Esophagus muscularis mucosa (tissue), 4 donors: Measurements from ENCODE around the gene CFAP70. TPM values are rescaled to one million over a fixed set of nuclear protein-coding genes. Genes with fewer than 3 reads are reported as not detected.

Source experiments
- DNase-seq: peaks from one replicate; pipeline ENCODE4 v3.0.0-alpha.2; 2017; ENCODE audit errors: extremely low spot score
- H3K27ac ChIP-seq, 4 donors: fragments of 200-600 bp; sonication (generic); replicated peaks in 1 of 4; 1 replicate in 3 of 4; 2 replicates in 1 of 4; pipeline ENCODE4 v1.5.1; 2016 to 2019; ENCODE audit warnings: mild to moderate bottlenecking in 1 of 4
- H3K27me3 ChIP-seq, 4 donors: fragments of 200-600 bp; sonication (generic); one replicate each; pipeline versions ENCODE4 v1.5.1 to v1.6.0; 2016 to 2019
- H3K36me3 ChIP-seq, 4 donors: fragments of 200-600 bp; sonication (generic); one replicate each; pipeline ENCODE4 v1.5.1; 2016 to 2019
- H3K4me1 ChIP-seq, 4 donors: fragments of 200-600 bp; sonication (generic); one replicate each; pipeline ENCODE4 v1.5.1; 2016 to 2019
- H3K4me3 ChIP-seq, 4 donors: fragments of 200-600 bp; sonication (generic); 1 replicate in 2 of 4; 2 replicates in 2 of 4; pipeline ENCODE4 v1.5.1; 2016 to 2019; ENCODE audit warnings: mild to moderate bottlenecking in 4 of 4, moderate library complexity in 1 of 4
- H3K9me3 ChIP-seq, 4 donors: fragments of 200-600 bp; sonication (generic); 1 replicate in 3 of 4; 2 replicates in 1 of 4; pipeline ENCODE4 v1.5.1; 2016 to 2019
- EP300 ChIP-seq: sonication (generic); formaldehyde crosslinking; IDR thresholded peaks from one replicate; pipeline ENCODE4 v1.6.1; 2017; ENCODE audit warnings: antibody characterized with exemption
- POLR2A ChIP-seq: fragments of 450-650 bp; IDR thresholded peaks from one replicate; pipeline ENCODE4 v1.6.1; 2017; ENCODE audit warnings: antibody characterized with exemption, moderate library complexity, mild to moderate bottlenecking, low read depth
- POLR2AphosphoS5 ChIP-seq, 2 donors: sonication (generic); formaldehyde crosslinking; IDR thresholded peaks; one replicate each; pipeline ENCODE4 v1.6.1; 2017; ENCODE audit warnings: antibody characterized with exemption in 2 of 2
- WGBS: methylation state at CpG from one replicate; pipeline ENCODE4 v1.1.5; 2018; 5-methylcytosine and 5-hydroxymethylcytosine counted together
- intact Hi-C: fragments of 100-400 bp; cut with DNase I; formaldehyde crosslinking; loops from one replicate; pipeline ENCODE4 v1.15.1; 2023
- small RNA-seq, 3 donors: library from RNA; depleted of rRNA; stranded (forward); fragments of <200 nt; gene quantifications; one replicate each; pipeline ENCODE3, GENCODE V24; 2016
- total RNA-seq, 4 donors: library from RNA; depleted of rRNA; stranded (reverse); fragments of >200 nt; gene quantifications; one replicate each; pipeline versions ENCODE4 v1.1.0 to v1.2.1, GENCODE V29; 2016
- TF ChIP-seq, protein P1 (sequence below), 3 experiments: fragments of 200-600 bp in 2 of 3; fragments of 450-650 bp in 1 of 3; sonication (generic) in 2 of 3; IDR thresholded peaks; one replicate each; pipeline ENCODE4 v1.5.1; 2017 to 2019; ENCODE audit warnings: antibody characterized with exemption in 3 of 3, mild to moderate bottlenecking in 2 of 3, moderate library complexity in 1 of 3

Gene CFAP70
- total RNA-seq, 4 donors from 2014 or later: 0.99 to 3.3 (median 1.1) TPM

DNA sequence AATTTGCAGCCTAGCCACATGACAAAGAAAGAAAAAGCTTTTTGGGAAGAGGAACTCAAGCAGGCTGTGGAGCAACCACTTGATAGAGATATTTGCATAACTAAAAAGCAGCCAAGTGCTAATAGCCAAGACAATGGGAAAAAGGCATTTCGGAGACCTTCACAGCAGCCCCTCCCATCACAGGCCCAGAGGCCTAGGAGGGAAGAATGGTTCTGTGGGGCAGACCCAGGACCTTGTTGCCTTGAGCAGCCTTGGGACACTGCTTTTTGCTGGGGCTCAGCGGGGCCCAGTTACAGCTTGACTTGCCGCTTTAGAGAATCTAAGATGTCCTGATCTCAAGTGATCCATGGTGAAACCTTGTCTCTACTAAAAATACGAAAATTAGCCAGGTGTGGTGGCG is 152.3 kb downstream of the CFAP70 start:
- H3K4me3 ChIP-seq: no peak overlapping the region
- peaks cover 12 to 44% (median 17%) of the 10 kb centered on the region in 4 donors for H3K36me3 ChIP-seq
- no peaks in the 10 kb centered on the region for H3K4me1 ChIP-seq
- H3K27ac ChIP-seq: no peak overlapping the region
- intact Hi-C loops: no loop called here
- 98% methylated on average over 5 of the region's 5 CpGs for WGBS
- DNase-seq: no peak
- no peaks in the 10 kb centered on the region for H3K27me3 ChIP-seq
- H3K9me3 ChIP-seq: no peaks in the 10 kb centered on the region
- TF ChIP-seq, protein P1, sequence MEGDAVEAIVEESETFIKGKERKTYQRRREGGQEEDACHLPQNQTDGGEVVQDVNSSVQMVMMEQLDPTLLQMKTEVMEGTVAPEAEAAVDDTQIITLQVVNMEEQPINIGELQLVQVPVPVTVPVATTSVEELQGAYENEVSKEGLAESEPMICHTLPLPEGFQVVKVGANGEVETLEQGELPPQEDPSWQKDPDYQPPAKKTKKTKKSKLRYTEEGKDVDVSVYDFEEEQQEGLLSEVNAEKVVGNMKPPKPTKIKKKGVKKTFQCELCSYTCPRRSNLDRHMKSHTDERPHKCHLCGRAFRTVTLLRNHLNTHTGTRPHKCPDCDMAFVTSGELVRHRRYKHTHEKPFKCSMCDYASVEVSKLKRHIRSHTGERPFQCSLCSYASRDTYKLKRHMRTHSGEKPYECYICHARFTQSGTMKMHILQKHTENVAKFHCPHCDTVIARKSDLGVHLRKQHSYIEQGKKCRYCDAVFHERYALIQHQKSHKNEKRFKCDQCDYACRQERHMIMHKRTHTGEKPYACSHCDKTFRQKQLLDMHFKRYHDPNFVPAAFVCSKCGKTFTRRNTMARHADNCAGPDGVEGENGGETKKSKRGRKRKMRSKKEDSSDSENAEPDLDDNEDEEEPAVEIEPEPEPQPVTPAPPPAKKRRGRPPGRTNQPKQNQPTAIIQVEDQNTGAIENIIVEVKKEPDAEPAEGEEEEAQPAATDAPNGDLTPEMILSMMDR (IDR thresholded peaks at IDR 0.05): no peak
- TF ChIP-seq POLR2AphosphoS5 (IDR thresholded peaks at IDR 0.05) (no peak), EP300 (no peak), POLR2A (no peak)

DNA sequence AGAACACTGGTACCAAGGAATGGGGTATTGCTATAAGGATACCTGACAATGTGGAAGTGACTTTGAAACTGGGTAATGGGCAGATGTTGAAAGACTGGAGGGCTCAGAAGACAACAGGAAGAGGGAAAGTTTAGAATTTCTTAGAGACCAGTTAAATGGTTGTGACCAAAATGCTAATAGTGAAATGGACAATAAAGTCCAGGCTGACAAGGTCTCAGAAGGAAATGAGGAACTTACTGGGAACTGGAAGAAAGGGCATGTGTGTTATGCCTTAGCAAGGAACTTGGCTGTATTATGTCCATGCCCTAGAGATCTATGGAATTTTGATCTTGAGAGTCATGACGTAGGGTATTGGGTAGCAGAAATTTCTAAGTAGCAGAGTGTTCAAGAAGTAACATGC is 152.8 kb downstream of the CFAP70 start:
- no peak for TF ChIP-seq POLR2A
- TF ChIP-seq, protein P1 (IDR thresholded peaks at IDR 0.05): no peak
- TF ChIP-seq POLR2AphosphoS5 (IDR thresholded peaks at IDR 0.05): no peak
- TF ChIP-seq EP300: no peak
- Histone ChIP-seq H3K27me3 (no peaks in the 10 kb centered on the region), H3K4me3 (no peak overlapping the region), H3K27ac (no peak overlapping the region), H3K4me1 (no peaks in the 10 kb centered on the region), H3K9me3 (no peaks in the 10 kb centered on the region), H3K36me3 (peaks cover 12 to 45% (median 15%) of the 10 kb centered on the region in 4 donors)
- 100% methylated on average over 1 of the region's 1 CpG for WGBS
- no peak for DNase-seq
- intact Hi-C loops: no loop called here

DNA sequence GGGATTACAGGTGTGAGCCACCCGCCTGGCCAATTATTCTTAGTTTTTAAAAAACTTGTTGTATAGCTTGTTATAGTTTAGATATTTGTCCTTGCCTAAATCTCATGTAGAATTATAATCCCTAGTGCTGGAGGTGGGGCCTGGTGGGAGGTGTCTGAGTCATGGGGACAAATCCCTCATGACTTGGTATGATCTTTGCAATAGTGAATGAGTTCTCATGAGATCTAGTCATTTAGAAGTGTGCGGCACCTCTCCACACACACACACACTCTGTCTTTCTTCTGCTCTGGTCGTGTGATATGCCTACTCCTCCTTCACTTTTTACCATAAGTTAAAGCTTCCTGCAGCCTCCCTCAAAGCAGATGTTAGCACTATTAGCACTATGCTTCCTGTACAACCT is 153.6 kb downstream of the CFAP70 start:
- intact Hi-C loops: no loop called here
- no peaks in the 10 kb centered on the region for H3K27me3 ChIP-seq
- H3K4me1 ChIP-seq: no peaks in the 10 kb centered on the region
- H3K36me3 ChIP-seq: peaks cover 9 to 42% (median 11%) of the 10 kb centered on the region in 4 donors
- DNase-seq: no peak
- H3K27ac ChIP-seq: no peak overlapping the region
- TF ChIP-seq POLR2AphosphoS5 (IDR thresholded peaks at IDR 0.05) (no peak), POLR2A (no peak)
- no peak overlapping the region for H3K4me3 ChIP-seq
- WGBS: 94% methylated on average over 3 of the region's 3 CpGs
- H3K9me3 ChIP-seq: no peaks in the 10 kb centered on the region

Small RNAs within 50 kb of the gene (small RNA-seq; reads per million reads assigned to genes)
- gene RF00019 (0 reads per million in 3 donors), gene RNU6-833P (0 reads per million in 3 donors)

Other genes starting within 250 kb of the CFAP70 start
- gene NUDT13, start 248.4 kb downstream of the CFAP70 start, total RNA-seq: 1 to 10 TPM; 1.3 to 3.4 (median 2.5) TPM
- 10 to 100 TPM; 22.7 to 30.3 (median 25.5) TPM for gene ECD, start 190.9 kb downstream of the CFAP70 start, total RNA-seq
- 10 to 100 TPM; 14.1 to 18.0 (median 14.9) TPM for gene FAM149B1, start 190.7 kb downstream of the CFAP70 start, total RNA-seq
- 10 to 100 TPM in 3 of 4 donors, 1 to 10 TPM in 1; 9.3 to 13.6 (median 11.1) TPM for gene DNAJC9, start 111.6 kb downstream of the CFAP70 start, total RNA-seq
- gene MRPS16, start 106.2 kb downstream of the CFAP70 start, total RNA-seq: 10 to 100 TPM; 34.5 to 46.1 (median 38.0) TPM
- 100 to 1,000 TPM; 105 to 135 (median 128) TPM for gene ANXA7, start 55.2 kb upstream of the CFAP70 start, total RNA-seq
- gene MSS51, start 74.7 kb upstream of the CFAP70 start, total RNA-seq: 1 to 10 TPM in 3 of 4 donors, under 1 TPM in 1; 0.83 to 2.7 (median 1.4) TPM
- 100 to 1,000 TPM in 1 of 4 donors, 10 to 100 TPM in 3; 67.1 to 106 (median 71.6) TPM for gene PPP3CB, start 137.2 kb upstream of the CFAP70 start, total RNA-seq
- gene USP54, start 232.5 kb upstream of the CFAP70 start, total RNA-seq: 10 to 100 TPM; 45.6 to 54.8 (median 46.7) TPM